ENCODE data around the gene PPP2R1A.
"Not testable (repeated sequence)": the region's sequence is repeated elsewhere in the genome, so short reads cannot be mapped to it uniquely, and the experiment has no call there.

PPP2R1A gene

GRCh38 chr19:52200755-52201391 lies 11.0 kb downstream of the PPP2R1A start:
- FAIRE-seq, result not testable (repeated sequence)

DNA sequence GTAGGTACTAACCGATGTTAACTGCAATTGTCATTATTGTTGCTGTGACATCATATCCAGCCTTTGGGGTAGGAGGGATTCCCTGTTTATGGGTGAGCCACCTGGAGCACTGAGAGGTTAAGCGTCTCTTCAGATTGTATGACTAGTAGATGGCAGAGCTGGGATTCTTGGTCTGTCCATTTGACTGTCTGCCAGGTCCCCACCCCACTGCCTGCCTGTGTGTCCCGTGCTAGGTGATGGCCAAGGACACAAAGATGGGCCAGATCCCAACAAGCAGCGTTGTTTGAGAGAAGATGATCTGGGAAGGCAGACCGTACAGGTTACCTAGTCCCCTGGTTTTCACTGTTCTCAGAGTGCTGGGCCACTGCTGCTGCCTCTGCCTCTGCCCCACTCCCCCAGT lies 16.6 kb downstream of the PPP2R1A start:
- FAIRE-seq, result no peak

DNA sequence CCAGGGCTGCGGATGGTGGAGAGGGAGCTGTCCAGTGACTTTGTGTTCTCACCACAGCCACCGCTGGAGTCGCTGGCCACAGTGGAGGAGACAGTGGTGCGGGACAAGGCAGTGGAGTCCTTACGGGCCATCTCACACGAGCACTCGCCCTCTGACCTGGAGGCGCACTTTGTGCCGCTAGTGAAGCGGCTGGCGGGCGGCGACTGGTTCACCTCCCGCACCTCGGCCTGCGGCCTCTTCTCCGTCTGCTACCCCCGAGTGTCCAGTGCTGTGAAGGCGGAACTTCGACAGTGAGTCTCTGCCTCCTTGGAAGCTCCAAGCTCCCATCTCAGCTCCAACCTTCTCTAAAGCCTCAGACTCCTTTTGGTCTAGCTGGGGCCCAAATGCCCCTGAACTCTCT lies 21.4 kb downstream of the PPP2R1A start:
- FAIRE-seq, result no peak

DNA sequence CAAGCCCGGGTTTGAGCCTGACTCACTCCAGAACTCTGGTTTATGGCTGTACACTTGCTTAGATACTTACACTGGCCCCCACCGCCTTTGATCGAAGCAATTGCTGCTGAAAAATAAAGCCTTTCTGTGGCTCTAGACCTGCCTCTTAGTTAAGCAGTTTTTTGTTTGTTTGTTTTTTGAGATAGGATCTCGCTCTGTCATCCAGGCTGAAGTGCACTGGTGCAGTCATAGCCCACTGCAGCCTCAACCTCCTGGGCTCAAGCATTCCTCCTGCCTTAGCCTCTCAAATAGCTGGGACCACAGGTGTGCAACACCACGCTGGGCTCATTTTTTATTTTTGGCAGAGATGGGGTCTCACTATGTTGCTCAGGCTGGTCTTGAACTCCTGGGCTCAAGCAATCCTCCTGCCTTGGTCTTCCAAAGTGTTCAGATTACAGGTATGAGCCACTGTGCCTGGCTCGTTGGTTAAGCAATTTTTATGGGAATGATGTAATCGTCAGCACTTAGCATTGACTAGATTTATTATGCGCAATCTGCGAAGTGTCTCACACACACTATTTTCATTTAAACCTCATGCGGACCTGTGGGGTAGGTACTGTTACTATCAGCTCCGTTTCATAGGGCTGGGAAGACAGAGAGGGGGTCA lies 22.2 kb downstream of the PPP2R1A start:
- no peak for FAIRE-seq

GRCh38 chr19:52212572-52213255 lies 22.9 kb downstream of the PPP2R1A start:
- FAIRE-seq, result no peak

DNA sequence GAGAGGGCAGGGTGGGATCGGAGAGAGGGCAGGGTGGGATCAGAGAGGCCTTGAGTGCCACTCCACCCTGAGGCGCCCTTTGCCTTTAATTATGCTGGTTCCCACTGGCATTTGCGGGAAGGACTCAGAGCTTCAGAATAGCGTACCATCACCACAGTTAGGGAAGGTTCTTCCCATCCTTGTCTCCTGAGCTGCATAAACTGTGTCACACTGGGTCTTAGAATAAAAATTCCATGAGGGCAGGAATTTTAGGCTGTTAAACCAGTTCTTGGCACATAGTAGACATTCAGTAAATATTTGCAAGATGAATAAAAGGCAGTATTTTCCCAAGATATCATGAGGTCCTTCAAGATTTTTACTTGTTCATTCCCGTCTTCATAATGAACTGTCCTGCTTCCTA lies 24.4 kb downstream of the PPP2R1A start:
- no peak for FAIRE-seq

DNA sequence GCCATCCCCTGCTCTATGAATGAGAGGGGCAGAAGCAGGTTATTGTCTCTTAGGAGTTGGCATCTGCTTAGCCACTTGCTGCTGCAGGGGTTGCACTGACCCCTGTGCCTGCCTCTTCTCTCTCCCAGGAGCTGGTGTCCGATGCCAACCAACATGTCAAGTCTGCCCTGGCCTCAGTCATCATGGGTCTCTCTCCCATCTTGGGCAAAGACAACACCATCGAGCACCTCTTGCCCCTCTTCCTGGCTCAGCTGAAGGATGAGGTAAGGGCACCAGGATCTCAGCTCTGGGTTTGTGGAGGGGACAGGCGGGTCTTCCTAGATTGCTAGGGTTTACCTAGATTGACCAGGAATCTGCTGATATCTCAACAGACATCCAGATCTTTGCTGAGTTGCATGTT lies 26.5 kb downstream of the PPP2R1A start:
- no peak for FAIRE-seq

GRCh38 chr19:52217576-52217975 lies 27.7 kb downstream of the PPP2R1A start:
- no peak for FAIRE-seq

DNA sequence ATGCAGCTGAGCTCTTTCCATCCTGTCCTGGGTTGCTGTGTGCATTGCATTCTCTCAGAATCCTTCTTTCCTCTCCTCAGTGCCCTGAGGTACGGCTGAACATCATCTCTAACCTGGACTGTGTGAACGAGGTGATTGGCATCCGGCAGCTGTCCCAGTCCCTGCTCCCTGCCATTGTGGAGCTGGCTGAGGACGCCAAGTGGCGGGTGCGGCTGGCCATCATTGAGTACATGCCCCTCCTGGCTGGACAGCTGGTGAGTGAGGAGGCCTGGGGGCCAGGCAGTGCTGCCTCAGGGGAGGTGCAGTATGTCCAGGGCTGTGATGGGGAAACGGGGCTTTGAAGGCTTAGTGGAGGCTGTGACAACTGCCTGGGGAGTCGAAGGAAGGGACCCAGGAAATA lies 29.8 kb downstream of the PPP2R1A start:
- no peak for FAIRE-seq

- no peak for FAIRE-seq
Measured at GRCh38 chr19:52221031-52221430, 31.2 kb downstream of the PPP2R1A start.

- FAIRE-seq, result no peak
Measured at GRCh38 chr19:52221831-52222375, 32.1 kb downstream of the PPP2R1A start.

DNA sequence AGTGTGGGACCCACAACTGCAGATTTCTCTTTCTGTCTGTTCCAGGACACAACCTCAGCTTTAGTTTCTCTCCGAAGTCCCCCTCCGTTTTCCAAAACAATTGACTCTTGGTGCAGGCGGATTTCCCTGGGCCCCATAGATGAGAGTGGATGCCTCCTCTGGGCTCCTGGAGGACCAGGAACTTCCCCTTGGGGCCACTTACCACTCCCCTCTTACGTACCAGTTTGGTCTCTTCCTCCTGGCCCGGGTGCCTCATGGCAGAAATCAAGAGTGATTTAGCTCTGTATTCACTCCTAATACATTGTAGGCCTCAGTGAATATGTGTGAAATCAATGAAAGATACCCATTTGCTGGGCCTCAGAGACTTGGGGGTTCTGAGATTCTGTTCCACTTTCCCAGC lies 34.4 kb downstream of the PPP2R1A start:
- FAIRE-seq, result no peak

DNA sequence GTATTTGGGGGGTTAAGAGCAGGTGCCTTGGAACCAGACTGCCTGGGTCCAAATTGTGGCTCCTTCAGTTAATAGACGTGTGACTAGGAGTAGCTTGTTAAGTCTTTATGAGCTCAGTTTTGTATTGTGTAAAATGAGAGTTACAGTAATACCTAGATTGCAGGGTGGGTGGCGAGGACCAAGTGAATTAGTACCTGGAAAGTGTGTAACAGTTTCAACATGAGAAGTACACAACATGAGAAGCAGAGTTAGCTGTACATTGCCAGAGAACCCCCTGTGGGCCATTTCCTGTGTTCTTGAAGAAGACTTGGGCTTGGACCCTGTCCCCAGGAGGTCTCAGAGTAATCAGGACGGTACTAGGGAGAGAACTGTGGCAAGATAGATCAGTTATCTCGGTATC lies 36.8 kb downstream of the PPP2R1A start:
- no peak for FAIRE-seq

GRCh38 chr19:52227196-52227940 lies 37.5 kb downstream of the PPP2R1A start:
- no peak for FAIRE-seq

DNA sequence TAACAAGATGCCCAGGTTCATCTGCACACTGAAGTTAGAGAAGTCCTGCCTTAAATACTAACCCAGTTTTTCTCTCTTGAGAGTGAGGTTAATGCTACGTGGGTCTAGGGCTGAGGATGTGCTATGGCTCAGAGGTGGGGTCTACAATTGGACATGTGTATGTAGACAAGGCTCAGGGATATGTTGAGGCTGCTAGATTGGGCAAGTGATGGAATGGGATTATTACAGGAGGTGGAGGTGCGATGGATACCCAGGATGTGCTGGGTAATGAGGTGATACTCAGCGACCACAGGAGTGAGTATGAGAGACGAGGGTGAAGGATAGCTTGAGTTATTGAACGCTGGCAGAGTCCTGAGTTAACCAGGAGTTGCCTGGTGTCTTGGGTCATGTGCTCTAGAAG lies 38.1 kb downstream of the PPP2R1A start:
- no peak for FAIRE-seq

DNA sequence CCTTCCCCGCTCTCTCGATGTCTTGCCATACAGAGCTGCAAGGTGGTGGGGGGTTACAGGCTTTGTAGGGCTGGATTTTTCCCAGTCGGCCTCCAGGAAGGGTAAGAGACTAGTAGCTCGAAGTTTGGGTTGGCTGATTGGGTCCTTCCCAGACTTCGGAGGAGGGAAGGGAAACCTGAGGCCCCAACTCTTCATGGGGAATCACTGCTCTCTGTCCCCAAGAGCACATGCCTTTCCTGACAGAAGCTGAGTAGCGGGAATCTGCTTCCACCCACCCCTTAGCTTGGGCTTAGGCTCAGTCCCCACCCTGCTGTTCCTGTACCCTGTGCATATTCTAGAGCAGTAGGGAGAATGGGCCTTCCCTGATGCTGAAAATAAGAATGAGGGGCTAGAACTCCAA lies 39.7 kb downstream of the PPP2R1A start:
- no peak for FAIRE-seq

DNA sequence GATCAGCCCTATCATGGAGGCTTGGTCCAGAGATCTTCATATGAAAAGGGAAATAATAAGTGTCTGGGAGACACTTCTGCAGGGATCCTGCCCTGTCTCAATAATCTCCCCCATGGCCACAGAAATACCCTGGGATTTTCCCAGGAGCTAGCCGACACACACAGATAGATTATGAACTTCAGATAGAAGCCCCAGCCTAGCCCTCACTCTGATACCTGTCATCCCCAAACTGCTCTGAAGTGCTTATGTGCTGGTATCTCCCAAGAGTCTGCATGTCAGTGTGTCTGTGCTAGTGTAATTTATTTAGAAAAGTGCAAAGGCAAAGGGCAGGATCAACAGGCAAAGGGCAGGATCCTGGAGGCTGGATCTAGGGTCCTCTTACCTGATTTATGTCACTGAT lies 40.8 kb downstream of the PPP2R1A start:
- FAIRE-seq, result no peak

- no peak for FAIRE-seq
Measured at GRCh38 chr19:52231154-52231910, 41.5 kb downstream of the PPP2R1A start.

GRCh38 chr19:52234406-52234805 lies 44.6 kb downstream of the PPP2R1A start:
- no peak for FAIRE-seq

GRCh38 chr19:52237197-52237596 lies 47.3 kb downstream of the PPP2R1A start:
- FAIRE-seq, result no peak

GRCh38 chr19:52237771-52238400 lies 48.0 kb downstream of the PPP2R1A start:
- peak; percentile 93 for FAIRE-seq

GRCh38 chr19:52244021-52244420 lies 54.2 kb downstream of the PPP2R1A start:
- no peak for FAIRE-seq

Measured in G401.6 (cell line).